Measurements from ENCODE around the gene CRABP1.

The CRABP1 gene

DNA sequence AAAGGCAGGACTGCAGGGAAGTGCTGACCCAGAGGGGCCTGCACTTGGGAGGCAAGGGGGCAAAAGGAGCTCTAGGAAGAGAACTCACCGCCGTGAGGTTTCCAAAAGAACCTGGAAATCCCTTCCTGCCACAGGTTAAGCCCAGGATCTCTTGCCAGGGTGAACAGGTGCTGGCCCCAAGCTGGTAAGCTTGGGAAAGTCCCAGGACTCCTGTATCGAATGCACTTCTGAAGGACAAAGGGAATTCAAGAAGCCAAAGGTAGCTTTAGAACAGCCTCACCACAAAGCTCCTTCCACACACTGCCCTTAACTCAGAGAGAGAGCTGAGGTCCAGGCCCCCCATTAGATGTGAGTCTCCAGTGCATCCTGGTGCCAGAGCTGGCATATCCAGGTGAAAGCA lies 28.9 kb upstream of the CRABP1 start (continued):
- TF ChIP-seq, protein P1, sequence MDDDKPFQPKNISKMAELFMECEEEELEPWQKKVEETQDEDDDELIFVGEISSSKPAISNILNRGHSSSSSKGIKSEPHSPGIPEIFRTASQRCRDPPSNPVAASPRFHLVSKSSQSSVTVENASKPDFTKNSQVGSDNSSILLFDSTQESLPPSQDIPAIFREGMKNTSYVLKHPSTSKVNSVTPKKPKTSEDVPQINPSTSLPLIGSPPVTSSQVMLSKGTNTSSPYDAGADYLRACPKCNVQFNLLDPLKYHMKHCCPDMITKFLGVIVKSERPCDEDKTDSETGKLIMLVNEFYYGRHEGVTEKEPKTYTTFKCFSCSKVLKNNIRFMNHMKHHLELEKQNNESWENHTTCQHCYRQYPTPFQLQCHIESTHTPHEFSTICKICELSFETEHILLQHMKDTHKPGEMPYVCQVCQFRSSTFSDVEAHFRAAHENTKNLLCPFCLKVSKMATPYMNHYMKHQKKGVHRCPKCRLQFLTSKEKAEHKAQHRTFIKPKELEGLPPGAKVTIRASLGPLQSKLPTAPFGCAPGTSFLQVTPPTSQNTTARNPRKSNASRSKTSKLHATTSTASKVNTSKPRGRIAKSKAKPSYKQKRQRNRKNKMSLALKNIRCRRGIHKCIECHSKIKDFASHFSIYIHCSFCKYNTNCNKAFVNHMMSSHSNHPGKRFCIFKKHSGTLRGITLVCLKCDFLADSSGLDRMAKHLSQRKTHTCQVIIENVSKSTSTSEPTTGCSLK (tag by site-specific recombination; IDR thresholded peaks at IDR 0.05) = no peak
- TF ChIP-seq, protein P2, sequence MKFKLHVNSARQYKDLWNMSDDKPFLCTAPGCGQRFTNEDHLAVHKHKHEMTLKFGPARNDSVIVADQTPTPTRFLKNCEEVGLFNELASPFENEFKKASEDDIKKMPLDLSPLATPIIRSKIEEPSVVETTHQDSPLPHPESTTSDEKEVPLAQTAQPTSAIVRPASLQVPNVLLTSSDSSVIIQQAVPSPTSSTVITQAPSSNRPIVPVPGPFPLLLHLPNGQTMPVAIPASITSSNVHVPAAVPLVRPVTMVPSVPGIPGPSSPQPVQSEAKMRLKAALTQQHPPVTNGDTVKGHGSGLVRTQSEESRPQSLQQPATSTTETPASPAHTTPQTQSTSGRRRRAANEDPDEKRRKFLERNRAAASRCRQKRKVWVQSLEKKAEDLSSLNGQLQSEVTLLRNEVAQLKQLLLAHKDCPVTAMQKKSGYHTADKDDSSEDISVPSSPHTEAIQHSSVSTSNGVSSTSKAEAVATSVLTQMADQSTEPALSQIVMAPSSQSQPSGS (tag by site-specific recombination; IDR thresholded peaks at IDR 0.05; ENCODE audit: low read depth) = no peak
- no peak for TF ChIP-seq ZBTB20 (tag by site-specific recombination; IDR thresholded peaks at IDR 0.05)
- no peak for TF ChIP-seq ZNF664 (tag by site-specific recombination; IDR thresholded peaks at IDR 0.05)
- TF ChIP-seq, protein P3, sequence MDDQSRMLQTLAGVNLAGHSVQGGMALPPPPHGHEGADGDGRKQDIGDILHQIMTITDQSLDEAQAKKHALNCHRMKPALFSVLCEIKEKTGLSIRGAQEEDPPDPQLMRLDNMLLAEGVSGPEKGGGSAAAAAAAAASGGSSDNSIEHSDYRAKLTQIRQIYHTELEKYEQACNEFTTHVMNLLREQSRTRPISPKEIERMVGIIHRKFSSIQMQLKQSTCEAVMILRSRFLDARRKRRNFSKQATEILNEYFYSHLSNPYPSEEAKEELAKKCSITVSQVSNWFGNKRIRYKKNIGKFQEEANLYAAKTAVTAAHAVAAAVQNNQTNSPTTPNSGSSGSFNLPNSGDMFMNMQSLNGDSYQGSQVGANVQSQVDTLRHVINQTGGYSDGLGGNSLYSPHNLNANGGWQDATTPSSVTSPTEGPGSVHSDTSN (CRISPR knock-in tag; IDR thresholded peaks at IDR 0.05) = no peak
- TF ChIP-seq ZNF433 (tag by site-specific recombination; IDR thresholded peaks at IDR 0.05; ENCODE audit: low read depth) = no peak
- TF ChIP-seq ZNF174 (tag by site-specific recombination; IDR thresholded peaks at IDR 0.05) = no peak
- TF ChIP-seq ZNF658 (tag by site-specific recombination; IDR thresholded peaks at IDR 0.05) = no peak
- TF ChIP-seq ZNF140 (tag by site-specific recombination; IDR thresholded peaks at IDR 0.05) = no peak
- TF ChIP-seq EGR2 (tag by site-specific recombination; IDR thresholded peaks at IDR 0.05; ENCODE audit: low read depth) = no peak
- no peak for TF ChIP-seq ZNF302 (tag by site-specific recombination; IDR thresholded peaks at IDR 0.05; ENCODE audit: low read depth)
- TF ChIP-seq ZNF292 (tag by site-specific recombination; IDR thresholded peaks at IDR 0.05; ENCODE audit: borderline replicate concordance, low read depth) = no peak

DNA sequence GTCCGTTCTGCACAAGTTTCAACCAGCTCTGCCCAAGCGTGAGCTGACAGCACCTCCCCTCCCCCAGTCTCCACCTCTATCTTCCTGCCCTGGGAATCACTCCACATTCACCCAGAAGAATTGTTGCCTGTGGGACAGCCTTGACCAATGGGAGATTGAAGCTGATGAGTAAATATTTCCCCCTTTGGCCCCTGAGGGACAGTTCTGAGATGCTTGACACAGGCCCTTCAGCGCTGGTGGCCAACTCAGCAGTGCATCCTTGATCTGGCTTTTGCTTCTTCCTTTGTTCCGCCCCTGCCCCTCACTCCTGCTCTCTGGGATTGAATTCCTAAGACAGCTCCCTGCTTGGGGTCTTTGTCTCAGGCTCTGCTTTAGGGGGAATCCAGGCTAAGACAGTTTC lies 27.6 kb upstream of the CRABP1 start:
- TF ChIP-seq, protein P4, sequence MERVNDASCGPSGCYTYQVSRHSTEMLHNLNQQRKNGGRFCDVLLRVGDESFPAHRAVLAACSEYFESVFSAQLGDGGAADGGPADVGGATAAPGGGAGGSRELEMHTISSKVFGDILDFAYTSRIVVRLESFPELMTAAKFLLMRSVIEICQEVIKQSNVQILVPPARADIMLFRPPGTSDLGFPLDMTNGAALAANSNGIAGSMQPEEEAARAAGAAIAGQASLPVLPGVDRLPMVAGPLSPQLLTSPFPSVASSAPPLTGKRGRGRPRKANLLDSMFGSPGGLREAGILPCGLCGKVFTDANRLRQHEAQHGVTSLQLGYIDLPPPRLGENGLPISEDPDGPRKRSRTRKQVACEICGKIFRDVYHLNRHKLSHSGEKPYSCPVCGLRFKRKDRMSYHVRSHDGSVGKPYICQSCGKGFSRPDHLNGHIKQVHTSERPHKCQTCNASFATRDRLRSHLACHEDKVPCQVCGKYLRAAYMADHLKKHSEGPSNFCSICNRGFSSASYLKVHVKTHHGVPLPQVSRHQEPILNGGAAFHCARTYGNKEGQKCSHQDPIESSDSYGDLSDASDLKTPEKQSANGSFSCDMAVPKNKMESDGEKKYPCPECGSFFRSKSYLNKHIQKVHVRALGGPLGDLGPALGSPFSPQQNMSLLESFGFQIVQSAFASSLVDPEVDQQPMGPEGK (tag by site-specific recombination; IDR thresholded peaks at IDR 0.05) = no peak
- TF ChIP-seq ZNF394 (tag by site-specific recombination; IDR thresholded peaks at IDR 0.05; ENCODE audit: borderline replicate concordance) = no peak
- Histone ChIP-seq H3K36me3 (ENCODE audit: control insufficient read depth in 2 of 2, insufficient read depth in 1 of 2, low read length in 2 of 2) (no peaks in the 10 kb centered on the region), H3K27ac (ENCODE audit: extremely low read depth, low read depth, low read length) (no peak overlapping the region), H3K9me3 (ENCODE audit: control insufficient read depth, insufficient read depth, low read depth, low read length) (no peaks in the 10 kb centered on the region), H3K4me3 (ENCODE audit: low read depth, low read length) (no peak overlapping the region), H3K4me1 (ENCODE audit: control insufficient read depth, insufficient read depth, low read length) (no peaks in the 10 kb centered on the region)
- ChIA-PET CTCF (interaction anchor here (0.6 to 9.1 kb wide), 7 partner anchors 14 to 439 kb away, joined by 3 to 176 read pairs (median 3); partner anchors contain the start of gene SKIC8), POLR2A (interaction anchor here (2.7 kb wide), 1 partner anchor 13 kb away, joined by 14 read pairs; the partner anchor contains the start of gene SKIC8)

DNA sequence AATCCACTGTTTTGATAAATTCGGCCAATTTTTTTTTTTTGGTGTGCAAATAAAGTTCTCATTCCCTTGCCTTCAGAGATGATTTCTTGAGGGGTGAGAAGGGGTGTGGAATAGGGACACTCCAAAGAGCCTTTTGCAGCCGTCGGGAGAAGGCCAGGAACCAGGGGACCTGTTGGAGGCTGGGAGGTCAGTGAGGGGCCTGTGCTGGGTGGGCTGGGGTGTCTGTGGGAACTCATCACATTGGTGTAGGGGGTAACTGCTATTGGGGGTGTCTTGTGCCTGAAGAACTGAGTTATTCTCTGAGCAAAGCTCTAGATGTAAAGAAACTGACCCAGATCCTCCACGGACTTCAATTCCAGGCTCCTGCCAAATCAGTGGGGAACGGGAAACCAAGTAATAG lies 27.2 kb upstream of the CRABP1 start:
- ChIA-PET POLR2A (interaction anchor here (2.7 kb wide), 1 partner anchor 14 kb away, joined by 14 read pairs; the partner anchor contains the start of gene SKIC8), CTCF (interaction anchor here (0.6 to 9.1 kb wide), 5 partner anchors 14 to 396 kb away, joined by 3 to 176 read pairs (median 3); partner anchors contain the start of gene SKIC8)
- H3K9me3 ChIP-seq (ENCODE audit: control insufficient read depth, insufficient read depth, low read depth, low read length) = no peaks in the 10 kb centered on the region
- TF ChIP-seq, protein P5, sequence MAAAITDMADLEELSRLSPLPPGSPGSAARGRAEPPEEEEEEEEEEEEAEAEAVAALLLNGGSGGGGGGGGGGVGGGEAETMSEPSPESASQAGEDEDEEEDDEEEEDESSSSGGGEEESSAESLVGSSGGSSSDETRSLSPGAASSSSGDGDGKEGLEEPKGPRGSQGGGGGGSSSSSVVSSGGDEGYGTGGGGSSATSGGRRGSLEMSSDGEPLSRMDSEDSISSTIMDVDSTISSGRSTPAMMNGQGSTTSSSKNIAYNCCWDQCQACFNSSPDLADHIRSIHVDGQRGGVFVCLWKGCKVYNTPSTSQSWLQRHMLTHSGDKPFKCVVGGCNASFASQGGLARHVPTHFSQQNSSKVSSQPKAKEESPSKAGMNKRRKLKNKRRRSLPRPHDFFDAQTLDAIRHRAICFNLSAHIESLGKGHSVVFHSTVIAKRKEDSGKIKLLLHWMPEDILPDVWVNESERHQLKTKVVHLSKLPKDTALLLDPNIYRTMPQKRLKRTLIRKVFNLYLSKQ (tag by site-specific recombination; IDR thresholded peaks at IDR 0.05; ENCODE audit: borderline replicate concordance) = no peak
- TF ChIP-seq ZNF202 (tag by site-specific recombination; IDR thresholded peaks at IDR 0.05; ENCODE audit: borderline replicate concordance) = no peak
- no peak for TF ChIP-seq ZNF624 (tag by site-specific recombination; IDR thresholded peaks at IDR 0.05)
- TF ChIP-seq ZNF610 (tag by site-specific recombination; IDR thresholded peaks at IDR 0.05; ENCODE audit: borderline replicate concordance) = no peak
- no peak for TF ChIP-seq ZNF214 (tag by site-specific recombination; IDR thresholded peaks at IDR 0.05; ENCODE audit: borderline replicate concordance)
- TF ChIP-seq MZF1 (tag by site-specific recombination; IDR thresholded peaks at IDR 0.05; ENCODE audit: borderline replicate concordance) = no peak
- TF ChIP-seq ZNF561 (tag by site-specific recombination; IDR thresholded peaks at IDR 0.05; ENCODE audit: borderline replicate concordance) = no peak
- TF ChIP-seq MEIS1 (CRISPR knock-in tag; IDR thresholded peaks at IDR 0.05; ENCODE audit: borderline replicate concordance) = no peak
- TF ChIP-seq, protein P6, sequence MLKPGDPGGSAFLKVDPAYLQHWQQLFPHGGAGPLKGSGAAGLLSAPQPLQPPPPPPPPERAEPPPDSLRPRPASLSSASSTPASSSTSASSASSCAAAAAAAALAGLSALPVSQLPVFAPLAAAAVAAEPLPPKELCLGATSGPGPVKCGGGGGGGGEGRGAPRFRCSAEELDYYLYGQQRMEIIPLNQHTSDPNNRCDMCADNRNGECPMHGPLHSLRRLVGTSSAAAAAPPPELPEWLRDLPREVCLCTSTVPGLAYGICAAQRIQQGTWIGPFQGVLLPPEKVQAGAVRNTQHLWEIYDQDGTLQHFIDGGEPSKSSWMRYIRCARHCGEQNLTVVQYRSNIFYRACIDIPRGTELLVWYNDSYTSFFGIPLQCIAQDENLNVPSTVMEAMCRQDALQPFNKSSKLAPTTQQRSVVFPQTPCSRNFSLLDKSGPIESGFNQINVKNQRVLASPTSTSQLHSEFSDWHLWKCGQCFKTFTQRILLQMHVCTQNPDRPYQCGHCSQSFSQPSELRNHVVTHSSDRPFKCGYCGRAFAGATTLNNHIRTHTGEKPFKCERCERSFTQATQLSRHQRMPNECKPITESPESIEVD (tag by site-specific recombination; IDR thresholded peaks at IDR 0.05) = no peak

More for the DNA sequence above, 27.2 kb upstream of the CRABP1 start:
- Histone ChIP-seq H3K36me3 (ENCODE audit: control insufficient read depth in 2 of 2, insufficient read depth in 1 of 2, low read length in 2 of 2) (no peaks in the 10 kb centered on the region), H3K4me3 (ENCODE audit: low read depth, low read length) (no peak overlapping the region), H3K27ac (ENCODE audit: extremely low read depth, low read depth, low read length) (no peak overlapping the region), H3K4me1 (ENCODE audit: control insufficient read depth, insufficient read depth, low read length) (no peaks in the 10 kb centered on the region)

Measured in HEK293 (cell line).